GM18526 (cell line): ENCODE results near the gene ATP7A.

Experiments
- POLR2A ChIP-seq: IDR thresholded peaks from 3 replicates; pipeline ENCODE4 v1.6.1; 2011; ENCODE audit not compliant: insufficient read length; ENCODE audit errors: extremely low read depth

ATP7A gene

GRCh38 chrX:77975755-77976154, 65.3 kb downstream of the ATP7A start:
- TF ChIP-seq POLR2A: no peak

GRCh38 chrX:77977095-77977494, 66.6 kb downstream of the ATP7A start:
- TF ChIP-seq POLR2A: no peak

GRCh38 chrX:77977518-77977917, 67.0 kb downstream of the ATP7A start:
- no peak for TF ChIP-seq POLR2A

- TF ChIP-seq POLR2A: no peak
Measured at GRCh38 chrX:77979870-77980269, 69.4 kb downstream of the ATP7A start.

- TF ChIP-seq POLR2A: no peak
Measured at GRCh38 chrX:78011846-78012245, 101.4 kb downstream of the ATP7A start.

- TF ChIP-seq POLR2A: no peak
Measured at GRCh38 chrX:78019586-78020483, 109.3 kb downstream of the ATP7A start.

GRCh38 chrX:78024349-78025059, 114.0 kb downstream of the ATP7A start:
- no peak for TF ChIP-seq POLR2A

- TF ChIP-seq POLR2A: no peak
Measured at GRCh38 chrX:78027798-78028197, 117.3 kb downstream of the ATP7A start.

- no peak for TF ChIP-seq POLR2A
Measured at GRCh38 chrX:78029663-78030062, 119.2 kb downstream of the ATP7A start.

- no peak for TF ChIP-seq POLR2A
Measured at GRCh38 chrX:78035061-78035460, 124.6 kb downstream of the ATP7A start.

- TF ChIP-seq POLR2A: no peak
Measured at GRCh38 chrX:78037881-78038280, 127.4 kb downstream of the ATP7A start.

GRCh38 chrX:78042601-78043000, 132.1 kb downstream of the ATP7A start:
- no peak for TF ChIP-seq POLR2A

- no peak for TF ChIP-seq POLR2A
Measured at GRCh38 chrX:78046362-78046761, 135.9 kb downstream of the ATP7A start.

GRCh38 chrX:78048052-78048451, 137.6 kb downstream of the ATP7A start:
- no peak for TF ChIP-seq POLR2A

- TF ChIP-seq POLR2A: no peak
Measured at GRCh38 chrX:78063687-78064086, 153.2 kb downstream of the ATP7A start.

- TF ChIP-seq POLR2A: no peak
Measured at GRCh38 chrX:78064152-78064551, 153.7 kb downstream of the ATP7A start.
